GF-D8 (cell line): ENCODE results near the gene P2RY11.

ENCODE experiments used
- DNase-seq: peaks from one replicate; lab custom pipeline; 2025; lab: John Stamatoyannopoulos, UW

Gene P2RY11

DNA sequence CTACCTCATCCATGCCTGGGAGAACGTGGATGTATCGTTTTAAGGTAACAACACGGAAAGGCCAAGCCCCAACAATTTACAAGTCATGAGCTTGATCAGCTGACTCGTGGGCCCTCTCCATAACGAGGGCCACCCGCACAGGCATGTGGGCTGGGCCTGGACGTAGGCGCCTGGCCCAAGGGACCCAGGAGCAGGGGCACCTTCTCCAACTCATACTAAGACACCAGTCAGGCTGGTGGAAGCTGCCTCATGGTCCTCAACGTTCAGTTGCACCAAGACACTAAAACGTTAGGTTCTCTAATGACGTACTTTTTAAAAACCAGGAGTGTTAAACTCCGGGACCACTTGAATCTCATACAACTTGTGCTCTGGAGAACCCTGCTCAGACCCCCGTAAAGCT lies 30.0 kb downstream of the P2RY11 start:
- no peak for DNase-seq

DNA sequence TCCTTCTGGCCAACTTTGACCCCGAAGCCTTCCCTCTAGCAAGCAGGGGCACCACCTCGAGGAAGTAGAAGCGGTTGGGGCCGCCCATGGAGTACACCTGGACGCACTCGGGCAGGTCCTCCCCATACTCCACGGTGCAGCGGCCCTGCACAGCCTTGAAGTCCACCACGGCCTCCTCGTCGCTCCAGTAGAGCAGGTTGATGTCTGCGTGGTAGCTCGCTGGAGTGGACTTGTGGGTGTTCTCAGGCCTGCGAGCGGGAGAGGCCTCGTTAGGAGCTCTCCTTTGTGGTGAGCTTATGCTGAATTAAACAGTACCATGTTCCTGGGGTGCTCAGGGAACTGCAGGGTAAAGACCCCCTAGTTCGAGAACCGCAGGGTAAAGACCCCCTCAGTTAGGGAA lies 30.5 kb downstream of the P2RY11 start:
- no peak for DNase-seq

DNA sequence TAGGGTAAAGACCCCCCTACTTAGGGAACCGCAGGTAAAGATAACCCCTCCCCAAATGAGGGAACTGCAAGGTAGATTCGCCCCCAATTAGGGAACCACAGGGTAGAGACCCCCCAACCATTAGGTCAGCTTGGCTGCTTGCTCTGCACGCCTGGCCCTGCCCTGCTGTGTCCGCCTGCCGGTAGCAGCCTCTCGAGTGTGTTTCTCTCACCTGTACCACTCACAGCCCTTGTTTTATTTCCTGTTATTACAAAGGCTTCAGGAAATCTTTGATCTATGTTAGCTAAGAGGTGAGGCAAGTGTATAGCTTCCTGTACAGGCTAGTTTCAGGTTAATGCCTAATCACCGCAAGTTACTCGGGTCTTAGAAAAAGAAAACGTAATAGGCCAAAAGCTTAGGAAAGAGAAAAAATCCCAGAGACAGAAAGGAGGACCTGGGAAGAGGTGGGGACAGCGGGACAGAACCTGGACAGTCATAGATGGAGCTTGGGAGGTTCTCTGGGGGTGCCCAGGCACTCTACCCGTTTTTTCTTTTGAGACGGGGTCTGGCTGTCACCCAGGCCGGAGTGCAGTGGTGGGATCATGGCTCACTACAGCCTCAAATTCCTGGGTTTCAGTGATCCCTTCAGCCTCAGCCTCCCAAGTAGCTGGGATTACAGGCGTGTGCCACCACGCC lies 31.3 kb downstream of the P2RY11 start:
- no peak for DNase-seq

DNA sequence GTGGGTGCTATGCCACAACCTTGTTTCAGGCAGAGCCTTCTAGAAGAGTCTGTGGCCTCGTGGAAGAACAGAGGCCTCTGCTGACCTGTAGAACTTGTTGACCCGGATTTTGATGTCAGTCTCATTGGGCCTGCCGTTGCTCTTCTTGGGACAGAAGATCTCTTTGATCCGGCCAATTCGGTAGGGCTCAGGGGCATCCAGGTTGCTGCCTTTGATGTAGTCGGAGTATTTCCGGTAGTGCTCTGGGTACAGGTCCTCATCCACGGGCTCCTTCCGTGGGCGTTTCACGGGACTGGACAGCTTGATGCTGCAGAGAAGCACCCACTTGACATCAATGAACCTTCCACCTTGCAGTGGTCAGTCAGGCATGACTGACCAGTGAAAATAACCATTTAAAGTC lies 32.2 kb downstream of the P2RY11 start:
- DNase-seq, result no peak

DNA sequence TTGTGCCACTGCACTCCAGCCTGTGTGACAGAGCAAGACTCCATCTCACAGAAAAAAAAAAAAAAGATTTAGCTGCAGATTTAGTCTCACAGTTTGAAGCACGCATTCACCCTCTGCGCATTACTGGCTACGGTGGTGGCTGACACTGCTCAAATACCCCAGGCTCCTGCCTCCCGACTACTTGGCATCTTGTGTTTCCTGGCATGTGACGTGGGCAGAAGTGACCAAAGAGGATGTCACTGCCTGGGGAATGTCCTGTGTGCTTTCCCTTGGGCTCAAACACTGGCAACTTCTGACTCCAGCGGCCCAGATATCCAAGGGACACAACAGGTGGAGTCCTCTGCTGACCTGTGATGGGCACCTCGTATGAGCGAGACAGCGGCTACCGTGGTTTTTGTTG lies 32.9 kb downstream of the P2RY11 start:
- DNase-seq, result no peak

DNA sequence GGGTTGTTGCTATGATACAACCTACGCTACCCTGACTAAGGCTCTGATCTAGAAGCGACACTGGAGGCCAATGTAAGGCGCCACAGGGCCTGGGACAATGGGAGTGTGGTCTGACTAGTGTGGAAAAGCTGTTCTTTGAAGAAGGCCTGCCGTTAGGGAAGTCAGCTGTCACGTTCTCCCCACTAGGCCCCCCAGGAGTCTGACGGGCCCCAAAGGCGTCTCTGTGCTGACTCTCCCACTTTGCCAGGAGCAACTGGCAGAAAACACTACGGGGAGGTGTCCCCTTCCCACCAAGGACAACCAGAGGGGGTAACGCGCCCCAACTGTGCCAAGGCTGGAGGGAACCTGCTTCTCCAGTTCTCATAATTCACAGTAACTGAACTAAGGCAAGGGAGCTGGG lies 33.5 kb downstream of the P2RY11 start:
- DNase-seq, result no peak

DNA sequence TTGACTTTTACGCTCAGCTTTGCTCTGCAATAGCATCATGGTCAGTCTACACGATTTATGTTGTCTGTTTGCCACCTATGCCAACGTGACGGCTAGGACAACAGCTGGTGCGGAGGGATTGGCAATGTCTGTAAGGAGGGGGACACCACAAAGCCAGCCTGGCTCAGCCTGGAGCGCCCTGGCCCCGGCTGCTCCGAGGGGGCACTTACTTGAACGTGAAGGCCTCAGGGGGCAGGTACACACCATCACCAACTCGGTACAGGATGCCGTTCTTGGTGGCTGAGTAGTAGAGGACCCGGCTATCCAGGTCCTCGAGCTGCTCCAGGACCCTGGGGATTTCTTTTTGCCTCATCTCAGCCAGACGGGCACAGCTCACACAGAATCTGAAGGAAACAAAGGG lies 34.6 kb downstream of the P2RY11 start:
- no peak for DNase-seq

DNA sequence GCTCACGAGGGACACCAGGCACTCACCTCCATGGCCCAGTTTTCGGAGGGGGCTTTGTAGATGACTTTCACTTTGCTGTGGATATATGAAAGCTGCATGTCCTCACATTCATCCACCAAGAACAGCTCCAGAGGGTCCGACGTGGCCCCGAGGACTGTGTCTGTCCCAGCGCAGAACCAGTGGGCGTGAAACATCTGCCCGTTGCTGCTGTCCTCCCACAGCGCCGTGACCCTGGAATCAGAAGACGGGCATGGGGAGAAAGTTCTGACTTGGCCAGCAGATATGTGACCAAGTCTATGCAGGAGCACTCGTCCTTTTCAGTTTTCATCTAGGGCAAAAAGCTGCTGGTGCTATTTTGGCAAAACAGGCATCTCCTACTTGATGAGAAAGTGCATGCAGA lies 37.9 kb downstream of the P2RY11 start:
- DNase-seq, result no peak

DNA sequence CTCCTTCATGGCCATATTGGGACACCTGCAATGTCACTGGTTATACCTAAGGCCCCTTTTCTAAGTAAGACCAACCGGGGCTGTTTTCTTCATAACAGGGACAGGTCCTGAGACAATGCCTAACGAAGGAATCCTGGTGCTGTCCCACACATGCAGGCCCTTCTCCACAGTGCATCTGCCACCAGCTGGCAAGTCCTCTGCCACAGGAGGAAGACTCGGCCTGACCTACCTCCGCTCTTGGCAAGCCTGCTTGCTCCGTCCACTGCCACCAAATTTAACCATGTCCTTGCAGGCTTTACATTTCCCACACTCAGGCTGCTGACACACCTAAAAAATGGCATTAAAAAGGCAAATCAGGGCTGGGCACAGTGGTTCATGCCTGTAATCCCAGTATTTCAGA lies 40.0 kb downstream of the P2RY11 start:
- DNase-seq, result no peak

DNA sequence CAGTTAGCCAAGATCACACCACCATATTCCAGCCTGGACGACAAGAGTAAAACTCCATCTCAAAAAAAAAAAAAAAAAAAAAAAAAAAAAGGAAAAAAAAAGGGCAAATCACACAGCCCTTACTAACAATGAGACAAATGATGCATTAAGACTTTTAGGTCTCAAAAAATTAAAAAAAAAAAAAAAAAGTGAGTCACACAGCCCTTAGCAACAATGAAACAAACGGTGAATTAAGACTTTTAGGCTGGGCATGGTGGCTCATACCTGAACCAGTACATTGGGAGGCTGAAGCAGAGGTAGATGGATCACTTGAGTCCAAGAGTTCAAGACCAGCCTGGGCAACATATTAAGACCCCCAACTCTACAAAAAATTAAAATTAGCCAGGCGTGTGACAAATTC lies 40.6 kb downstream of the P2RY11 start:
- DNase-seq, result no peak

DNA sequence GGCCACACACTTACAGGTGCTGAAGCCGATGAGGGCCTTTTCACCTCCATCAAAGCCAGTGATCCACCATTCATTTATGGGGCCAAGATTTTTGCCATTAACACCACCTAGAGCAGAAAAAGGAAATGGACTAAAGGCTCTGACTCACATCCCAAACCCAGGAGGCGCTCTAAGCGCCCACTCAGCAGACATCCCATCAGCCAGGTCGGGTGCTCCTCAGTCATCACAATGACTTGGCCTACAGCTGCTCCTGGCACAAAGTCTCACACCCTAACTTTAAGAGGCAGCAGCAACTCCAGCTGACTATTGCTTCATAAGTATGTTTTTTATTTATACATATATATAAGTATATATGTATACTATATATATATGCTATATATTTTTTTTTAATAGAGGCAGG lies 44.3 kb downstream of the P2RY11 start:
- no peak for DNase-seq

DNA sequence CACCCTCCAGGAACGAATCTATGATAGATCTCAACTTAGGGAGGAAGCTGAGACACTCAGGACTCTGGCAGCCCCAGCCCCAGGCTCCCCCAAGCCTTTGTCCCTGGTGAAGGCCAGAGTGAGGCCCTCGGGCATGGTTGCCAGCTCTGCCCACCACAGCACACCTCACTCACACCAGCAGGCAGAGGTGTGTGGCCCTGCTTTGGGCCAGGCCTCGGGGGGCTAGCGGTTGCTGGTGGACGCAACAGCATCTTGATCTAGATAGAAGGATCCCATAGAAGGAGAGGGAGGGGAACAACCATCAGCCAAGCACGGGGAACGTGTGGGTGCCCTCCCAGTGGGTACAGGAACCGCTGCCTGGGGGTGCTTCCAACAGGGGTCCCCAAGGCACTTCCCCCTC lies 46.6 kb downstream of the P2RY11 start:
- DNase-seq, result no peak

DNA sequence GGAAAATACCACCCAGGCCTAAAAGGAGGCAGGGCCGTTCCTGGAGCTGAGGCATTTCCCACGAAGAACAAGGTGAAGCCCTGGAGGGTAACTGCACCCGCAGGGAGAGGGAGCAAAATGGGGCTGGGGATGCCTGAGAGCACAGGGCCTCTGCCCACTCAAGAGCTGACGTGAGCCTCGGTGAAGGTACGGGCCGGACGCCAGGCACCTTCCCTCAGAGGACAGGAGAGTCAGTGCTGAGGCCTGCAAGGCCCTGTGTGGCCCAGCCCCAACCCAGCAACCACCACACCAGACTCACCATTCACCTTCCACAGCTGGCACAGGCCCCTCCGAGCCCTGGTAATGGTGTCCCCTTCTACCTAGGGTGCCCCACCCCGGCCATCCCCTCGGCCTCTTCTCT lies 47.0 kb downstream of the P2RY11 start:
- no peak for DNase-seq

DNA sequence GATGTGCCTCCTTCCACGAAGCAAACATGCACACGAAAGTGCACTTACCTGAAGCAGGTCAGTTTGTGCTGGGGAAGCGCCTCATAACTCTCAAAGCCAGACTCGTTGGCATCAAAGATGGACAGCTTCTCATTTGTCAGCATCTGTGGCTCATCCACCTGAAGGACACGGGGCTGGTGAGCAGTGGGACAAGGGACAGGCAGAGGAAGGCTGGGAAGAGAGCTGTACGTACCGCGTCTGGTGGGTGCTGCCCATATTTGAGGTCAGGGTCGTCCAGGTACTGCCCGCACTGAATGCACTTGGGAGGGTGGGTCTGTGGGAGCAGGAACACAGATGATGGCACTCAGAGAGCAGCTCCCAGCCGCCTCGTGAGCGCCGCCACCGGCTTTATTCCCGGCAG lies 48.1 kb downstream of the P2RY11 start:
- no peak for DNase-seq

DNA sequence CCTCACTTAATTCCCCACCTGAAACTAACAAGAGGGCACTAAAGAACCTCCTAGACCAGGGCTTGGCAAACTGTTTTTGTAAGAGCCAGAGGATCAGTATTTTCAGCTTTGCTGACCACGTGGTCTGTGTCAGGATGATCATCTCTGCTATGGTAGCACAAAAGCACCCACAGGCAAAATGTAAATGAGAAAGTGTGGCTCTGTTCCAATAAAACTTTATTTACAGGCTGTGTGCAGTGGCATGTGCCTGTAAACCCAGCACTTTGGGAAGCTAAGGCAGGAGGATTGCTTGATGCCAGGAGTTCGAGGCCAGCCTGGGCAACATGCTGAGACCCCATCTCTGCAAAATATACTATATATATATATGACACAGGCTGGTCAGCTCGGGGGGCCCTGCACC lies 52.0 kb downstream of the P2RY11 start:
- no peak for DNase-seq
